Measurements from ENCODE around the gene UNKL. TPM values are rescaled to one million over a fixed set of nuclear protein-coding genes. Genes with fewer than 3 reads are reported as not detected.
A peak's percentile ranks its signal among the peaks of the same experiment; 100 is the strongest.

The UNKL gene
- total RNA-seq, 2 donors from 2014 or later = 63.0 to 64.8 TPM

GRCh38 chr16:1378804-1379303 lies 35.6 kb downstream of the UNKL start:
- Mint-ChIP-seq H3K4me3 (peak overlapping the region; percentile 80), H3K36me3 (ENCODE audit: low read depth) (no peaks in the 10 kb centered on the region), H3K27ac (peak overlapping the region; percentile 72), H3K27me3 (no peaks in the 10 kb centered on the region), H3K4me1 (peaks cover 11% of the 10 kb centered on the region)
- peak; percentile 85 for ATAC-seq
- no peaks in the 10 kb centered on the region for H3K9me3 ChIP-seq (ENCODE audit: control insufficient read depth, low read length, poor library complexity, severe bottlenecking)
- DNase-seq = peak; percentile 48 to 59 (median 56)

- no peaks in the 10 kb centered on the region for H3K36me3 Mint-ChIP-seq (ENCODE audit: low read depth)
- no peak for ATAC-seq
- no peak for DNase-seq
- H3K27ac Mint-ChIP-seq = peak overlapping the region; percentile 72
- H3K4me1 Mint-ChIP-seq = peaks cover 11% of the 10 kb centered on the region
- H3K9me3 ChIP-seq (ENCODE audit: control insufficient read depth, low read length, poor library complexity, severe bottlenecking) = no peaks in the 10 kb centered on the region
- H3K27me3 Mint-ChIP-seq = no peaks in the 10 kb centered on the region
- H3K4me3 Mint-ChIP-seq = peak overlapping the region; percentile 80
Measured at GRCh38 chr16:1378087-1378803, 36.3 kb downstream of the UNKL start.

- no peaks in the 10 kb centered on the region for H3K9me3 ChIP-seq (ENCODE audit: control insufficient read depth, low read length, poor library complexity, severe bottlenecking)
- Mint-ChIP-seq H3K4me3 (no peak overlapping the region), H3K27ac (peak overlapping the region; percentile 39), H3K36me3 (ENCODE audit: low read depth) (no peaks in the 10 kb centered on the region), H3K27me3 (no peaks in the 10 kb centered on the region), H3K4me1 (peaks cover 11% of the 10 kb centered on the region)
- no peak for ATAC-seq
- DNase-seq = no peak
Measured at GRCh38 chr16:1377406-1378010, 37.0 kb downstream of the UNKL start.

GRCh38 chr16:1375741-1376410 lies 38.6 kb downstream of the UNKL start:
- Mint-ChIP-seq H3K27me3 (no peaks in the 10 kb centered on the region), H3K4me1 (peaks cover 11% of the 10 kb centered on the region), H3K36me3 (ENCODE audit: low read depth) (no peaks in the 10 kb centered on the region), H3K27ac (no peak overlapping the region), H3K4me3 (no peak overlapping the region)
- ATAC-seq (no peak), DNase-seq (no peak)
- H3K9me3 ChIP-seq (ENCODE audit: control insufficient read depth, low read length, poor library complexity, severe bottlenecking) = no peaks in the 10 kb centered on the region

- Mint-ChIP-seq H3K36me3 (ENCODE audit: low read depth) (no peaks in the 10 kb centered on the region), H3K27ac (no peak overlapping the region), H3K4me3 (no peak overlapping the region), H3K27me3 (no peaks in the 10 kb centered on the region), H3K4me1 (peaks cover 11% of the 10 kb centered on the region)
- DNase-seq = no peak
- no peaks in the 10 kb centered on the region for H3K9me3 ChIP-seq (ENCODE audit: control insufficient read depth, low read length, poor library complexity, severe bottlenecking)
- ATAC-seq = no peak
Measured at GRCh38 chr16:1375298-1375640, 39.2 kb downstream of the UNKL start.

GRCh38 chr16:1374418-1375297 lies 39.8 kb downstream of the UNKL start:
- Mint-ChIP-seq H3K36me3 (ENCODE audit: low read depth) (no peaks in the 10 kb centered on the region), H3K4me3 (no peak overlapping the region), H3K27ac (no peak overlapping the region), H3K4me1 (peaks cover 6% of the 10 kb centered on the region), H3K27me3 (no peaks in the 10 kb centered on the region)
- ATAC-seq = no peak
- no peak for DNase-seq
- H3K9me3 ChIP-seq (ENCODE audit: control insufficient read depth, low read length, poor library complexity, severe bottlenecking) = no peaks in the 10 kb centered on the region

DNA sequence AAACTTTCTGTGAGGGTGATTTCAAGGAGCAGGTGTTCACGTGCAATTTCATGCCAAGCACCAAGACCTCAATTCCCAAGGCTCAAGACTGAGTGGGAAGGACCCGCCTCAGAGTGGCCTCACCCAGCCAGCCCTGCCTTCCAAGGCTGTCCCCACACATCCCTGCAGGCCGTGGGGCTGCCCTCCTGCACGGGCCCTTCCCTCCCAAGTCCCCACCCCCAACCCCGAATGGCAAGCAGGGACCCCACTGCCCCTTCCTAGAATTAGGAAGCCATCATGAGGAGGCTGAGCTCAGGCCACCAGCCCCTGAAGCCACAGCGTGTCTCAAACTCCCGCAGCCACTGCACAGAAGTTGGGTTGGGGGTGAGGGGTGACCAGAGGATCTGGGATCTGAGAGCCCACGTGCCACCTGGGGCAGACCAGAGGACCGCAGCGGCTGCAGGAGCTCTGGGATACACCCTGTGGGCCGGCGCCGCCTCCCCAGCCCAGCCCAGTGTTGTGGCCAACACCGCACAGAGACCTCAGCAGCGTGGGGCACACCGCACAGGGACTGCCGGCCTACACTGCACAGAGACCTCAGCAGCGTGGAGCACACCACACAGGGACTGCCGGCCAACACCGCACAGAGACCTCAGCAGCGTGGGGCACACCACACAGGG lies 42.1 kb downstream of the UNKL start:
- H3K4me3 Mint-ChIP-seq = no peak overlapping the region
- no peak overlapping the region for H3K27ac Mint-ChIP-seq
- no peaks in the 10 kb centered on the region for H3K36me3 Mint-ChIP-seq (ENCODE audit: low read depth)
- no peak for DNase-seq
- no peaks in the 10 kb centered on the region for H3K27me3 Mint-ChIP-seq
- H3K4me1 Mint-ChIP-seq = no peaks in the 10 kb centered on the region
- H3K9me3 ChIP-seq (ENCODE audit: control insufficient read depth, low read length, poor library complexity, severe bottlenecking) = no peaks in the 10 kb centered on the region
- no peak for ATAC-seq

- Mint-ChIP-seq H3K4me1 (no peaks in the 10 kb centered on the region), H3K27me3 (no peaks in the 10 kb centered on the region), H3K36me3 (ENCODE audit: low read depth) (no peaks in the 10 kb centered on the region), H3K4me3 (no peak overlapping the region), H3K27ac (no peak overlapping the region)
- ATAC-seq (no peak), DNase-seq (no peak)
- no peaks in the 10 kb centered on the region for H3K9me3 ChIP-seq (ENCODE audit: control insufficient read depth, low read length, poor library complexity, severe bottlenecking)
Measured at GRCh38 chr16:1371054-1371978, 43.2 kb downstream of the UNKL start.

DNA sequence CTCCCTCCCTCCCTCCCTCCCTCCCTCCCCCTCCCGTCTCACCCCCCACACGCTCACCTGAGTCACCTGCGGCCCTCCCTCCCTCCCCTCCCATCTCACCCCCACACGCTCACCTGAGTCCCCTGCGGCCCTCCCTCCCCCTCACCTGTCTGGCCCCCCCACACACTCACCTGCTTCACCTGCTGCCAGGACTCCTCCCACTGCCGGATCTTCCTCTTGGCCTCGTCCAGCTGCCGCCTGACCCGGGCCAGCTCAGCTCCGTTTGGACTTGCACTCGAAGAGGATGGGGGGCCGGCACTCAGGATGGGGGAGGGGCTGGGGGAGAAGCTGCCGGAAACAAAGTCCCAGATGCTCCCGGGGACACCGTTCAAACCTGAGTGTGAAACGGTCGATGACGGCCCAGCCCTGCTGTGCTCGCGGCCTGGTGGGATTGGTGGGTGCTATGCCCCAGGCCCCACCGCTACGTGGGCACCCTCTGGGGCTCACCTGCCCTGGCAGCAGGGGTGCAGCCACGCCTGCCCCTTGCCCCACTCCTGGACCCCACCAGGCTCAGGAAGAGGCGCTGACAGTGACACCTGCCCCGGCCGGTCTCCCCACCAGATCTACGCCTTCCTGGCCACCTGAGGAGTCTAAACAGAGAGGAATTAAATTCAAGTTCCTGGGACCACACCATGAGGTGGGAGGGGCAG lies 46.9 kb downstream of the UNKL start:
- Mint-ChIP-seq H3K27ac (no peak overlapping the region), H3K4me3 (no peak overlapping the region), H3K4me1 (peaks cover 7% of the 10 kb centered on the region), H3K36me3 (ENCODE audit: low read depth) (no peaks in the 10 kb centered on the region), H3K27me3 (no peaks in the 10 kb centered on the region)
- no peaks in the 10 kb centered on the region for H3K9me3 ChIP-seq (ENCODE audit: control insufficient read depth, low read length, poor library complexity, severe bottlenecking)
- ATAC-seq = no peak
- no peak for DNase-seq

DNA sequence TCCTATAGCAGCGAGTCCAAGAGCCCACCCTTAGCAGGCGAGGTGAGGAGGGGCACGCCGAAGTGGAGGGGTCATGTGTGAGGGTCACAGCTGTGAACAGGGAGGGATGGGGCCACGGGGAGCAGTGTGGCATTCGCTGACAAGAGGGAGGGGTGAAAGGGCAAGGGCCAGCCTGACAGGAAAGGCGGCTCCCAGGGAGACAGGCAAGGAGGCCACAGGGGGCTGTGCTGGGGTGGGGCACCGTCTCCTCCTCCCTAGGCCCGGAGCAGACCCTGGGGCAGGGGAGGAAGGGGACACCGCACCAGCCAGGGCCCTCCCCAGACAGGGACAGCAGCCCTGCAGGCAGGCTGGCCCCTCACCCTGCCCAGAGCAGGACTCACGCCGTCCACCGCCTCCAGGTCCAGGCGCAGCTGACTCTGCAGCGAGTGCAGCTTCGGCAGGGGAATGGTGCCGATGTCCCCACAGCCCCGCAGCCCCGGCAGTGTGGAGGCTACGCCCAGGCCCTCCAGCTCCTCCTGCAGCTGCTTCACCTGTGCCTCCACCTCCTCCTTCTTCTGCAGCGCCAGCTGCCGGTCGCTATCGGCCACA lies 47.7 kb downstream of the UNKL start:
- ATAC-seq = no peak

DNA sequence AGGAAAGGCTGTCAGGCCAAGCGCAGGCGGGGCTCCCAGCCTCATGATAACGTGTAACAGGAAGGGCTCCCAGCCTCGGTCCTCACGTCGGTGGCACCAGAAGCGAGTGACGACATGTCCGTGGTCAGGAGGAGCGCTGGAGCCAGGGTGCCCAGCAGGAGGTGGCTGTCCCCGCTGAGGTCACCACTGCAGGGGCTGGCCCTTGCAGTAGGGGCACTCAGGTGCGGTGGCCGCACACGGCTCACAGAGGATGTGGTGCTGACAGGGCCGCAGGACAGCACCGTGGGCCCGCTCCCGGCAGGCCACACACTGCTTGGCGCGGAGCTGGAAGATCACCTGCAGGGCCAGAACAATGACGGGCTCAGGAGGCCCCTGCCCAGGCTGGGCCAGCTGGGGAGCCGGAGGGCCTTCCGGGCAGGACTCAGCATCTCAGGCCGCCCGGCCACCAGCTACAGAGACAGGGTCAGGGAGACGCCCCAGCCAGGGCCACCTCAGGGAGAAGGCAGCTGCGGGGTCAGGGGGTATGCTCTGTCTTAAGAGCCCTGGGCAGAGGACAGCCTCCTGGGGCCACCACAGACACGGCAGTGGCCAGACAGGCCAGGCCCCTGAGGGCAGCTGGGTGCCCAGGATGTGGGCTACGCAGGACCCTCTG lies 48.3 kb downstream of the UNKL start:
- Mint-ChIP-seq H3K4me3 (peak overlapping the region; percentile 39), H3K27me3 (no peaks in the 10 kb centered on the region), H3K4me1 (peaks cover 7% of the 10 kb centered on the region), H3K27ac (no peak overlapping the region), H3K36me3 (ENCODE audit: low read depth) (no peaks in the 10 kb centered on the region)
- DNase-seq (no peak), ATAC-seq (no peak)
- no peaks in the 10 kb centered on the region for H3K9me3 ChIP-seq (ENCODE audit: control insufficient read depth, low read length, poor library complexity, severe bottlenecking)

More for the DNA sequence above, 47.7 kb downstream of the UNKL start:
- Mint-ChIP-seq H3K4me3 (peak overlapping the region; percentile 39), H3K27me3 (no peaks in the 10 kb centered on the region), H3K36me3 (ENCODE audit: low read depth) (no peaks in the 10 kb centered on the region), H3K4me1 (peaks cover 7% of the 10 kb centered on the region), H3K27ac (no peak overlapping the region)
- no peak for DNase-seq
- H3K9me3 ChIP-seq (ENCODE audit: control insufficient read depth, low read length, poor library complexity, severe bottlenecking) = no peaks in the 10 kb centered on the region
